T-helper 1 cell treated with Interleukin-12 subunit alpha and Interleukin-12 subunit beta and Interleukin-4 antibody, amounts not matched to agents 30 μg/mL and 1 μg/mL, for 36 hours (primary cell): Measurements from ENCODE around the gene DLGAP1.
A peak's percentile ranks its signal among the peaks of the same experiment; 100 is the strongest.

Experiments used
- H3K27ac Mint-ChIP-seq: one replicate; pipeline ENCODE4 v1.8.0; 2021; ENCODE audit warnings: mild to moderate bottlenecking, mixed read lengths
- H3K27me3 Mint-ChIP-seq: one replicate; pipeline ENCODE4 v1.8.0; 2021; ENCODE audit warnings: low read depth, mixed read lengths
- H3K36me3 Mint-ChIP-seq: one replicate; pipeline ENCODE4 v1.8.0; 2021; ENCODE audit warnings: low read depth, mixed read lengths
- H3K4me1 Mint-ChIP-seq: one replicate; pipeline ENCODE4 v1.8.0; 2021; ENCODE audit warnings: low read depth, mixed read lengths
- H3K4me3 Mint-ChIP-seq: one replicate; pipeline ENCODE4 v1.8.0; 2021; ENCODE audit warnings: mild to moderate bottlenecking, moderate library complexity, mixed read lengths
- H3K9me3 Mint-ChIP-seq: one replicate; pipeline ENCODE4 v1.8.0; 2021; ENCODE audit warnings: mixed read lengths

DLGAP1 gene

DNA sequence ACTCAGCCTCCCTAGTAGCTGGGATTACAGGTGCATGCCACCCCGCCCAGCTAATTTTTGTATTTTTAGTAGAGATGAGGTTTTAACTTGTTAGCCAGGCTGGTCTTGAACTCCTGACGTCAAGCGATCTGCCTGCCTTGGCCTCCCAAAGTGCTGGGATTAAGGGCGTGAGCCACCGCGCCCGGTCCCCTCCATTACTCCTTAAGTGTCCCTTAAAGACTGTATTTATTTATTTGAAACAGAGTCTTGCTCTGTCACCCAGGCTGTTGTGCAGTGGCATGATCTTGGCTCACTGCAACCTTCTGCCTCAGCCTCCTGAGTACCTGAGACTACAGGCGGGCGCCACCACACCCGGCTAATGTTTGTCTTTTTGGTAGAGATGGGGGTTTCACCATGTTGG is 856.5 kb downstream of the DLGAP1 start:
- Mint-ChIP-seq H3K9me3 (no peaks in the 10 kb centered on the region), H3K4me3 (no peak overlapping the region), H3K27me3 (no peaks in the 10 kb centered on the region), H3K36me3 (peaks cover 23% of the 10 kb centered on the region), H3K27ac (no peak overlapping the region), H3K4me1 (peaks cover 38% of the 10 kb centered on the region)

DNA sequence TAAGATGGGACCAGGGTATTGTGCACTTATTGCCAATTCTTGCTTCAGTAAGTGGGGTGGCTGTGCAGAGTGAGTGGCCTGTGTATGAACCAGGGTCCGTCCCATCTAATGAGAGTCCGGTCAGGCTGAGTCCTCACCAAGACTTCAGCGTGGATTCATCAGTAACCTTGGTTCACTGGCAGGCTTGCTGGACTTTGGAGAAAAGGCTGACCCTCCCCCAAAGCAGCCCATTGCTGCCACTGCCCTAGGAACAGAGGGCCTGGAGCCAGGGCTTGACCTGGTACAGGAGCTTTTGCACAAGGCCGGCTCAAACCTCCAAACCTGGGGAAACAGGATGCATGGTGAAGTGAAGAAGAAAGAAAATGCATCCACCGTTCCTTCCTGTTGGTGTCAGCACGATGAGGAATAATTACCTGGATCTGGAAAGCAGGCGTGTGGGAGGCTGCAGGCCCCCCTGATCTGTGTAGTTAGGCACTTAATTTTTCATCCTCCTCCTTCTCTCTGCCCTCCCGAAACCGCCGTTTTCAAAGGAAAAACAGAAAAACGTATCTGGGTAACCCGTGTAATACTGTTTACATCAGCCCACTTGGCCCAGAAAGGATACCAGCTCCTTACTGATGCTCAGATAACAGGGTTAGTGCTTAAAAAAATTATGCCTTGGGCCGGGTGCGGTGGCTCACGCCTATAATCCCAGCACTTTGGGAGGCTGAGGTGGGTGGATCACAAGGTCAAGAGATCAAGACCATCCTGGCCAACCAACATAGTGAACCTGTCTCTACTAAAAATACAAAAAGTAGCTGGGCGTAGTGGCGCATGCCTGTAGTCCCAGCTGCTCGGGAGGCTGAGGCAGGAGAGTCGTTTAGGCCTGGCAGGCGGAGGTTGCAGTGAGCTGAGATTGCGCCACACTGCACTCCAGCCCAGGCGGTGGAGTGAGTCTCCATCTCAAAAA is 857.4 kb downstream of the DLGAP1 start:
- peaks cover 23% of the 10 kb centered on the region for H3K36me3 Mint-ChIP-seq
- H3K27me3 Mint-ChIP-seq: no peaks in the 10 kb centered on the region
- H3K4me3 Mint-ChIP-seq: peak overlapping the region; percentile 89
- H3K9me3 Mint-ChIP-seq: no peaks in the 10 kb centered on the region
- peaks cover 46% of the 10 kb centered on the region for H3K4me1 Mint-ChIP-seq
- peak overlapping the region; percentile 97 for H3K27ac Mint-ChIP-seq

DNA sequence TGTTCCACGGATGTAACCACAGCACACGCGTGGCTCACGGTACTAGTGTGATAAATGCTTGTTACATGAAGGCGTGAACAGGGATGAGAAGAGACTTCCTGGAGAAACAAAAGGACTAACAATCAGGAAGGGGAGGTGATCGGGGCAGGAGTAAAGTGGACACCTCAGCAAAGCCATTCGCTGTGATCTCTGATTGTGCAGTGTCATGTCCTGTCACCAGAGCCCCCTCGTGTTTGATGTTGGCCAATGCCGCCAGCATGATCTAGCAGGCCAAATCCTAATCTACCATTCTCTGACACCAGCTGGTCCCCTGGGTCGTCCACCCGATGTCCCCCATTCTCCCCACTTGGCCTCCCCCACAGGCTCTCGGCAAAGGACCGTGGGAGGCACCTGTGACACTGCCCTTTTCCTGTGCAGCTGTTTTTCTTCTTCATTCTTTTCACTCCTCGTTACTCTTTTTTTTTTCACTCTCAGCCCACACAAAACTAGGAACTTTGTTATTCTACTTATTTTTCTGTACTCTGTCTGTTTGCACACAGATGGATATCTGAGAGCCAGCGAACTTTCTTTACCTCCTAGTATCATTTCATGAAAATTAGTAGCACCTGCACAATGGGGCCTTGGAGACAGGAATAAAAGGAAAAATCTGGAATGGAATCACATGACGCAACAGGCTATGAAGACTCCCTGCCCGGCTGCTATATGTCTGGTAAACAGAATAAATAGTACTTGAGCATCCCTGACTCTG is 858.3 kb downstream of the DLGAP1 start:
- Mint-ChIP-seq H3K4me3 (peak overlapping the region; percentile 89), H3K27ac (peak overlapping the region; percentile 97), H3K27me3 (no peaks in the 10 kb centered on the region), H3K4me1 (peaks cover 49% of the 10 kb centered on the region), H3K9me3 (no peaks in the 10 kb centered on the region), H3K36me3 (peaks cover 21% of the 10 kb centered on the region)

DNA sequence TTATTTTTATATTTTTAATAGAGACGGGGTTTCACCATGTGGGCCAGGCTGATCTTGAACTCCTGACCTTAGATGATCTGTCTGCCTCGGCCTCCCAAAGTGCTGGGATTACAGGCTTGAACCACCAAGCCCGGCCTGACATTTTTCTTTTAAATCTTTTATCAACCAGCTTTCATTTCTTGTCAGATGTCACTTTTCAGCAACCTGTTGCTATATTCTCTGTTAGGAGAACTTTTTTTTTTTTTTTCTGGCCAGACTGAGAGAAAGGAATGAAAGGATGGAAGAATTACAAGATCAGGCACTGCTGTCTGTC is 858.8 kb downstream of the DLGAP1 start:
- no peaks in the 10 kb centered on the region for H3K9me3 Mint-ChIP-seq
- H3K4me3 Mint-ChIP-seq: peak overlapping the region; percentile 89
- H3K27ac Mint-ChIP-seq: peak overlapping the region; percentile 97
- H3K36me3 Mint-ChIP-seq: peaks cover 21% of the 10 kb centered on the region
- H3K27me3 Mint-ChIP-seq: no peaks in the 10 kb centered on the region
- H3K4me1 Mint-ChIP-seq: peaks cover 50% of the 10 kb centered on the region

DNA sequence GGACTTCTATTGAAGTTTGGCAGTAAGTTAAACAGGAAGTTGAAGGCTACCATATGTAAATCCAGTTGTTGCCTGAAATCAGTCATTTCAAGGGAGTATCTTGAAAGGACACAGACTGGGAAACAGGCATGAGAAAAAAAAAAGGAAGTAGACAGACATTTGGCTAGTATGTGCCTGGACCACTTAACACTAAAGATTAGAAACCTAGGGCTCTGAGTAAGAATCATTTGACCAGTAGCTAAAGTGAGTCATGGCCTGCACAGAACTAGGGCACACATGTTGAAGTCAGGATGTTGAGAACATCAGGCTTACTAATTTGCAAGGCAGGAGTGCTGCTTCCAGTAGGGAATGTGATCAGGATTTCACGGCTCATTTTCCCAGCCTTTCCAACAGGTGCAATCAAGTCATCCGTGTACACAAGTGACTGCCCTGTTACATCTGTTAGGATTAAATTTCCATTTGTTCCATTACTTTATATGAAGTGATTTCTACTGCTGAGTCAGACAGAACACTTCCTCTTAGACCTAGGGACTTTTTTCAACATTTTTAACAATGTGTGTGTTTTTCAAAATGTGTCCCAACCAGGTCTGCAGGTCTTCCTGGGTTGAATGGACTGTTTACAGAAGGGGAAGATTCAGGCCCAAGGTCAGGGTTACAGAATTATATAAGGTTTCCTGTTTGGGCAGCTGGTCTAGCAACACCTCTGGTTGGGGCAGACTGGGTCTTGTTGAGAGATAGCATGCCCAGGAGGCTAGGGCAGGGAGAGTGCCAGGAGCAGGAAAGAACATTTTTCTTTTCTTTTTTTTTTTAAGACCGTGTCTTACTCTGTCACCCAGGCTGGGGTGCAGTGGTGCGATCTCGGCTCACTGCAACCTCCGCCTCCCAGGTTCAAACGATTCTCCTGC is 859.5 kb downstream of the DLGAP1 start:
- H3K4me3 Mint-ChIP-seq: peak overlapping the region; percentile 89
- no peaks in the 10 kb centered on the region for H3K9me3 Mint-ChIP-seq
- H3K36me3 Mint-ChIP-seq: peaks cover 21% of the 10 kb centered on the region
- H3K4me1 Mint-ChIP-seq: peaks cover 54% of the 10 kb centered on the region
- H3K27ac Mint-ChIP-seq: peak overlapping the region; percentile 97
- no peaks in the 10 kb centered on the region for H3K27me3 Mint-ChIP-seq

DNA sequence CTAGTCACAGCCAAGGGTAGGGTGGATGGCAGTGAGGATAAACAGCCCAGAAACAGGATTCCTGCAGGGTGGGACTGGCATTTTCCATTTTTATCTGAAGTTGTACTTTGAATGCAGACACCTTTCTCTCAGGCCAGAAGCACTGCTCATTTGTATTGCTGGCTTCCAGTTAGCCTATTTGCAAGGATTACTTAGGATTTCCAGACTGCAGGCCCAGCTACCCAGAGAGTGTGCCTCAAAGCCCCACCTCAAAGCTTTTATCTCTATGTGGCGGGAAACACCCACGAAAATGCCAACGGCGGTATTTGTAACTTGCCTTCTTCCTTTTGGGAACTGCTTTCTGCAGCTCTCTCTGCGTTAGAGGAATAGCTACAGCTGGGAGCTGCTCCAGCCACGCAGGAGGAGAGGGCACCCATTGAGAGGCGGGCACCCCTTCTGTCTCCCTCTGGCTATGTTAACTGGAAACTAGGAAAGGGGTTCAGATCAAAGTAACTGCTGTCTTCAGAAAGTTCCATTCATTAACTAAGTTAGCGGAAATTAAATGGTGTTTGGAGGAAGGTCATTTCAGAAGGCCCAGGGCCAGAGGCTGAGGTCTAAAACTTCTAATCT is 860.2 kb downstream of the DLGAP1 start:
- Mint-ChIP-seq H3K36me3 (peaks cover 21% of the 10 kb centered on the region), H3K9me3 (no peaks in the 10 kb centered on the region), H3K27ac (peak overlapping the region; percentile 97), H3K4me3 (peak overlapping the region; percentile 89), H3K4me1 (peaks cover 54% of the 10 kb centered on the region), H3K27me3 (no peaks in the 10 kb centered on the region)

DNA sequence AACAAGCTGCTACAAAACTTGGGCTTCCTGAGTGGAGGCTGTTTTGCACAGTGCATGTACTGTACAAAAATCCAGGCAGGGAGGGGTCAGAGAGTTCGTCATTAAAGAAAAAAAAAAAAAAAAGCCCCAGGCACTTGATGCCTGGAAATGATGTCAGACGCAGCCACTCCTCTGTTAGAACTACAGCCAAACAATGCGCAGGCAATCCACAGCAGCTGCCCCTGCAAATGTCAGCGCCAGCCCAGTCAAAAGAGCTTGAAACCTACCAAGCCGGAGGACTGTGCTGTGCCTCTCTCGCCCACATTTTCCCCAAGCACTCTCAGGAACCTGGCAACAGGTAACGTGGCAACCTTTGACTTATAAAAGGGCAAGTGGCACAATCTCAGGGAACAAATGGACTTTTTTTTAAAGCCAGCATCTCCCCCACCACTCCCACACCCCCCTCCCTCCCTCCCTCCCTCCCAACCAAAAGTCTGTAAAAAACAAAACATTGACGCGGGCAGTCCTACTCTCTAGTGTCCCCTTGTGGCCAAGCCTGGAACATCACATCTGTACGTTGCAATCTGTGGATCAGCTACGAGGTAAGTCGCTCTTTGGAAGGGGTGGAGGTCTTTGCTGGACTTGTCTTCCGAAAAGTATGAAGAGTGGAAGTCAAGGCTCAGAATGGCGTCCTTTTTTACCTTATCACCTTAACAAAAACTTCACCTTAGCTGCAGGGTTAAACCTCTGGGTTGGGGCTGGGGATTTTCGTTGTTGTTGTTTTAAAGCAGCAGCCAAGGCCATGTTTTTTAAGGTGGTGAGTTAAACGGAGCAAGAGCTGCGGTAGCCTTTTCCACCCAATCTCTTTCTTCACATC is 861.0 kb downstream of the DLGAP1 start:
- Mint-ChIP-seq H3K4me3 (peak overlapping the region; percentile 89), H3K27ac (peak overlapping the region; percentile 97), H3K27me3 (no peaks in the 10 kb centered on the region), H3K4me1 (peaks cover 52% of the 10 kb centered on the region), H3K36me3 (peaks cover 21% of the 10 kb centered on the region), H3K9me3 (no peaks in the 10 kb centered on the region)

DNA sequence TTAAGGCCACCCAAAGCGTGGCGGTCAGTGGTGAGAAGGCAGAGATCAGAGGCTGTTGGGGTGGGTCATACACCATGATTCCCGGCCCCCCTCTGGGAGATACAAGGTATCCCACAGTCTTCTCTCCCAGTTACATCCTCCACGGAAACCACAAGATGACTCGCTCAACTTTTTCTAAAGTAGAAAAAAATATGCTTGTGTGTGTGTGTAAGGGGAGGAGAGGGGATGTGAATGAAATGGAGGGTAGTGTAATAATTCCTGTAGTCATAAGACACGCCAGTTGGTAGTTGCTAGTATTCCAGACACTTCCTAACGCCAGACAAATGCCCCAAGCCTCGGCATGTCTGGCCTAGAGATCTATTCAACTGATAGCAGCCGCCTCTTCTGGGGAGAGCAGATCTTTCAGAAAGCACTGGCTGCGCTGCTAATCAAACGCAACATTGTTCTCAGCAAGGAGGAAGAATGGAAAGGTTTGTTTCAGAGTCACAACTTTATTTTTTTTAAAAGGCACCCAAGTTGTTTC is 861.7 kb downstream of the DLGAP1 start:
- Mint-ChIP-seq H3K27ac (peak overlapping the region; percentile 97), H3K4me1 (peaks cover 49% of the 10 kb centered on the region), H3K36me3 (peaks cover 21% of the 10 kb centered on the region), H3K9me3 (no peaks in the 10 kb centered on the region), H3K27me3 (no peaks in the 10 kb centered on the region), H3K4me3 (peak overlapping the region; percentile 89)

DNA sequence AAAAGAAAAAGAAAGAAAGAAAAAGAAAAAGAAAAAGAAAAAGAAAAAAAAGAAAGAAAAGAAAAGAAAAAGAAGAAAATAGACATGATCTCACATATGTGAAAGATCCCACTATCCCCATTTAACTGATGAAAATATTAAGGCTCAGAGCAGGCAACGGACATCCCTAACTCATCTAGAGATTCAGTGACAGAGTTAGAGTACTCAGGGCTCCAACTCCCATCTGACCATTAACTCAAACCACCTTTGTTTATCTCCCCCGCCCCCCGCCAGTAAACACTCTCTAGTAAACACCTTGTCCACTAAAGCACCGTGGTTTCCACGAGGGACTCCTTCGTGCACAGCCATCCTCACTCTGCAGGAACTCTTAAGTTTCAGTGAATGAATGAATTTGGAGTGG is 862.2 kb downstream of the DLGAP1 start:
- H3K36me3 Mint-ChIP-seq: peaks cover 15% of the 10 kb centered on the region
- peak overlapping the region; percentile 97 for H3K27ac Mint-ChIP-seq
- H3K4me3 Mint-ChIP-seq: peak overlapping the region; percentile 89
- H3K9me3 Mint-ChIP-seq: no peaks in the 10 kb centered on the region
- peaks cover 49% of the 10 kb centered on the region for H3K4me1 Mint-ChIP-seq
- no peaks in the 10 kb centered on the region for H3K27me3 Mint-ChIP-seq

DNA sequence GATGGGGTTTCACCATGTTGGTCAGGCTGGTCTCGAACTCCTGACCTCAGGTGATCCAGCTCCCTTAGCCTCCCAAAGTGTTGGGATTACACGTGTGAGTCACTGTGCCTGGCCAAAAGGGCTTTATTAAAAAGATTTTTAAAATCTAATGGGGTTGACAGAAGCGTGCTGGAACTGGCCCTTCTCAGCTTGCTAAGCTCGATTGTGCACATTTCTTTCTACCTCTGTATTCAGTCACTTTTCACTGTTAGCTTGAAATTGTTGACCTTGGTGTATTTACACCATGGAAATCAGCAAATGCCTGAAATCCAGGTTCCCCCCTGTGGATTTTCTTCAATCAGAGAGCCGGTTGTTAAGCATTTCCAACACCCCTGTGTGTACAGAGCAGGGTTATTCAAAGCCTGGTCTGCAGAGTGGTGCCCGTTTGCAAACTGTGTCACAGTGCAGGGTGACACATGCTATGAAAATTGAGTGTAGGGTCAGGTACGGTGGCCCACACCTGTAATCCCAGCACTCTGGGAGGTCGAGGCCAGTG is 864.9 kb downstream of the DLGAP1 start:
- Mint-ChIP-seq H3K27ac (no peak overlapping the region), H3K27me3 (no peaks in the 10 kb centered on the region), H3K4me3 (no peak overlapping the region), H3K9me3 (no peaks in the 10 kb centered on the region), H3K4me1 (peaks cover 50% of the 10 kb centered on the region), H3K36me3 (peaks cover 2% of the 10 kb centered on the region)

DNA sequence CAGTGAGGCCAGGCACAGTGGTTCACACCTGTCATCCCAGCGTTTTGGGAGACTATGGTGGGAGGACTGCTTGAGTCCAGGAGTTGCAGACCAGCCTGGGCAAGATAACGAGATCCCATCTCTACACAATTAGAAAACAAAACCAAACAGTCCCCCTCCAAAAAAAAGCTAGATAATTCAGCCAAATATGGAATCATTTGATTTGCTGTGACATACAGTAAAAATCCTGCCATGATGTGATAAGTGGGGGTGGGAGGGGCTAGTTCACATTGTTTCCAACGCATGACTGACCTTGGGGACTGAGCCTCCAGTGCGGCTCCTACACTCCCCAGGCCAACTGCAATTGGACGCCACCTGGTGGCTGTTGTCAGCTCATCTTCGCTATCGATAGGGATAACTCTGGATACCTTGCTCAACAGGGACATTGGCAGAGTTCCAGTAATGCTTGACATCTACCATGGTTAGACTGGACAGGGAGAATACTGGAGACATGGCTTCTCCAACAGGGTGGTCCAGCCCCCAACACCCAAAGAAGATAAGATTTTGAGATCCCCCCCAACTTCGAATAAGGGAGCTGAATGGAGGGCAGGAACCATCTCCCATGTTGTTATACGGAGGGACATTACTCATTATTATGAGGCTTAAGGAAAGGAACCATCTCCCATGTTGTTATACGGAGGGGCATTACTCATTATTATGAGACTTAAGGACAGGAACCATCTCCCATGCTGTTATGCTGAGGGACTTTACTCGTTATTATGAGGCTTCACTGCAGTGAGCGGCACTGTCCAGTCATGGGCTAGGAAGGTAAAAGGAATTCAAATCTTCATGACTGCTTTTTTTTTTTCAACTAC is 869.2 kb downstream of the DLGAP1 start:
- Mint-ChIP-seq H3K27me3 (no peaks in the 10 kb centered on the region), H3K4me1 (peaks cover 30% of the 10 kb centered on the region), H3K27ac (peak overlapping the region; percentile 53), H3K9me3 (no peaks in the 10 kb centered on the region), H3K36me3 (no peaks in the 10 kb centered on the region), H3K4me3 (no peak overlapping the region)

DNA sequence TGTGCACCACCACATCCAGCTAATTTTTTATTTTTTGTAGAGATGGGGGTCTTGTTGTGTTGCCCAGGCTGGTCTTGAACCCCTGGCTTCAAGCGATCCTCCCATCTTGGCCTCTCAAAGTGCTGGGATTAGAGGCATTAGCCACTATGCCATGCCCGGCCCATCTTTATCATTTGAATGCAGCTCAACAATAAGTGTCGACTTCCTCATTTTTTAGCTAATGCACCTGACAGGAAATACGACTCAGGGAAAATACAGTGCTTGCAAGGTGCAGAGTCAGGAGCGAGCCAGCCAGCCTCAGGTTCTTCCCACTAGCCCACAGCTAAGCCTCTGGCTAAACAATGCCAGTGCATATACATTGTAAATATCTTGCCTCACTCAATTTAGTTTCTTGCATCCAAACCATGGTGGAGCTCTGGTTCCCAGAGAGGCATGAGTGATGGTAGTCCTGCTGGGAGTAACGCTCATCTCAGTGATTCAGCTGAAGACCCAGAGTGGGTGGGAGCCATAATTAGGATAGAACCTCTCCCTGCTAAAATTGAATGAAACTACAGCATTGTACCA is 870.1 kb downstream of the DLGAP1 start:
- H3K9me3 Mint-ChIP-seq: no peaks in the 10 kb centered on the region
- H3K36me3 Mint-ChIP-seq: no peaks in the 10 kb centered on the region
- no peak overlapping the region for H3K27ac Mint-ChIP-seq
- H3K27me3 Mint-ChIP-seq: no peaks in the 10 kb centered on the region
- H3K4me3 Mint-ChIP-seq: no peak overlapping the region
- H3K4me1 Mint-ChIP-seq: peaks cover 30% of the 10 kb centered on the region
